ENCODE measurements around the gene LIPN.

LIPN gene

GRCh38 chr10:88783724-88784123, 23.9 kb downstream of the LIPN start:
- no peak for DNase-seq (ENCODE audit: low spot score)

- DNase-seq (ENCODE audit: low spot score): no peak
These were observed 26.4 kb downstream of the LIPN start for GRCh38 chr10:88786032-88786770.

GRCh38 chr10:88787463-88787862, 27.6 kb downstream of the LIPN start:
- no peak for DNase-seq (ENCODE audit: low spot score)

GRCh38 chr10:88788924-88789323, 29.1 kb downstream of the LIPN start:
- DNase-seq (ENCODE audit: low spot score): no peak

GRCh38 chr10:88791924-88792323, 32.1 kb downstream of the LIPN start:
- peak; percentile 51 for DNase-seq (ENCODE audit: low spot score)

GRCh38 chr10:88792661-88793060, 32.8 kb downstream of the LIPN start:
- DNase-seq (ENCODE audit: low spot score): no peak

GRCh38 chr10:88793712-88794299, 34.0 kb downstream of the LIPN start:
- no peak for DNase-seq (ENCODE audit: low spot score)

- DNase-seq (ENCODE audit: low spot score): no peak
These were observed 34.9 kb downstream of the LIPN start for GRCh38 chr10:88794731-88795130.

GRCh38 chr10:88800152-88801125, 40.6 kb downstream of the LIPN start:
- peak; percentile 65 for DNase-seq (ENCODE audit: low spot score)

- no peak for DNase-seq (ENCODE audit: low spot score)
These were observed 42.9 kb downstream of the LIPN start, which contains the start of gene LIPM for GRCh38 chr10:88802523-88803285. Gene LIPM (plus strand): TSS chr10:88802730. CDS start chr10:88802897, 167 bp downstream.

- DNase-seq (ENCODE audit: low spot score): no peak
These were observed 43.8 kb downstream of the LIPN start for GRCh38 chr10:88803641-88804040.

- DNase-seq (ENCODE audit: low spot score): no peak
These were observed 44.4 kb downstream of the LIPN start for GRCh38 chr10:88804083-88804812.

- DNase-seq (ENCODE audit: low spot score): no peak
These were observed 45.5 kb downstream of the LIPN start for GRCh38 chr10:88805361-88805760.

GRCh38 chr10:88805924-88806323, 46.1 kb downstream of the LIPN start:
- no peak for DNase-seq (ENCODE audit: low spot score)

GRCh38 chr10:88809621-88810020, 49.8 kb downstream of the LIPN start:
- no peak for DNase-seq (ENCODE audit: low spot score)

GRCh38 chr10:88810196-88810961, 50.6 kb downstream of the LIPN start:
- peak; percentile 65 for DNase-seq (ENCODE audit: low spot score)

- DNase-seq (ENCODE audit: low spot score): no peak
These were observed 53.4 kb downstream of the LIPN start for GRCh38 chr10:88813200-88813599.

GRCh38 chr10:88819290-88819689, 59.5 kb downstream of the LIPN start:
- no peak for DNase-seq (ENCODE audit: low spot score)

- no peak for DNase-seq (ENCODE audit: low spot score)
These were observed 61.1 kb downstream of the LIPN start for GRCh38 chr10:88820748-88821401.
